IPS-18a (cell line): Measurements from ENCODE around the gene MSX2.

ENCODE experiments used
- H3K27ac ChIP-seq: one replicate; pipeline ENCODE4 v1.5.1; 2013; ENCODE audit warnings: low read length
- H3K27me3 ChIP-seq: one replicate; pipeline ENCODE4 v1.6.1; 2013; ENCODE audit warnings: mild to moderate bottlenecking, low read length; ENCODE audit not compliant: control insufficient read depth, insufficient read depth
- H3K36me3 ChIP-seq: one replicate; pipeline ENCODE4 v1.6.1; 2013; ENCODE audit warnings: low read depth, low read length; ENCODE audit not compliant: control insufficient read depth
- H3K4me1 ChIP-seq: one replicate; pipeline ENCODE4 v1.6.1; 2013; ENCODE audit warnings: low read depth, low read length; ENCODE audit not compliant: control insufficient read depth
- H3K4me3 ChIP-seq: one replicate; pipeline ENCODE4 v1.5.1; 2013; ENCODE audit warnings: low read length
- H3K9ac ChIP-seq: one replicate; pipeline ENCODE4 v1.6.1; 2013; ENCODE audit warnings: mild to moderate bottlenecking, low read length, moderate library complexity
- H3K9me3 ChIP-seq: one replicate; pipeline ENCODE4 v1.6.1; 2013; ENCODE audit warnings: low read depth, low read length; ENCODE audit not compliant: control insufficient read depth

Gene MSX2

GRCh38 chr5:174693697-174694385 is 30.5 kb upstream of the MSX2 start:
- peaks cover 77% of the 10 kb centered on the region for H3K27me3 ChIP-seq
- H3K4me1 ChIP-seq, result peaks cover 27% of the 10 kb centered on the region
- peak overlapping the region; percentile 53 for H3K4me3 ChIP-seq
- no peak overlapping the region for H3K9ac ChIP-seq
- no peaks in the 10 kb centered on the region for H3K9me3 ChIP-seq
- no peak overlapping the region for H3K27ac ChIP-seq
- H3K36me3 ChIP-seq, result no peaks in the 10 kb centered on the region

GRCh38 chr5:174694611-174695010 is 29.8 kb upstream of the MSX2 start:
- Histone ChIP-seq H3K27me3 (peaks cover 70% of the 10 kb centered on the region), H3K9ac (no peak overlapping the region)

GRCh38 chr5:174698156-174698555 is 26.2 kb upstream of the MSX2 start:
- H3K27me3 ChIP-seq, result peaks cover 38% of the 10 kb centered on the region
- H3K9me3 ChIP-seq, result no peaks in the 10 kb centered on the region
- no peak overlapping the region for H3K9ac ChIP-seq
- H3K4me1 ChIP-seq, result peaks cover 16% of the 10 kb centered on the region
- no peak overlapping the region for H3K27ac ChIP-seq
- H3K4me3 ChIP-seq, result no peak overlapping the region
- H3K36me3 ChIP-seq, result no peaks in the 10 kb centered on the region

More at GRCh38 chr5:174694611-174695010, 29.8 kb upstream of the MSX2 start:
- Histone ChIP-seq H3K4me1 (peaks cover 27% of the 10 kb centered on the region), H3K4me3 (no peak overlapping the region), H3K27ac (no peak overlapping the region), H3K9me3 (no peaks in the 10 kb centered on the region), H3K36me3 (no peaks in the 10 kb centered on the region)

- Histone ChIP-seq H3K27me3 (peaks cover 30% of the 10 kb centered on the region), H3K4me3 (no peak overlapping the region), H3K9me3 (no peaks in the 10 kb centered on the region), H3K27ac (no peak overlapping the region), H3K36me3 (no peaks in the 10 kb centered on the region), H3K9ac (no peak overlapping the region), H3K4me1 (peaks cover 7% of the 10 kb centered on the region)
These were observed 25.3 kb upstream of the MSX2 start for GRCh38 chr5:174699131-174699530.

GRCh38 chr5:174706997-174707572 is 17.3 kb upstream of the MSX2 start:
- no peaks in the 10 kb centered on the region for H3K36me3 ChIP-seq
- no peaks in the 10 kb centered on the region for H3K4me1 ChIP-seq
- no peaks in the 10 kb centered on the region for H3K9me3 ChIP-seq
- H3K27me3 ChIP-seq, result no peaks in the 10 kb centered on the region
- H3K27ac ChIP-seq, result no peak overlapping the region
- H3K9ac ChIP-seq, result no peak overlapping the region
- no peak overlapping the region for H3K4me3 ChIP-seq

- no peaks in the 10 kb centered on the region for H3K4me1 ChIP-seq
- H3K27me3 ChIP-seq, result no peaks in the 10 kb centered on the region
- no peak overlapping the region for H3K4me3 ChIP-seq
- H3K9ac ChIP-seq, result no peak overlapping the region
- H3K9me3 ChIP-seq, result no peaks in the 10 kb centered on the region
- no peaks in the 10 kb centered on the region for H3K36me3 ChIP-seq
- H3K27ac ChIP-seq, result no peak overlapping the region
These were observed 16.7 kb upstream of the MSX2 start for GRCh38 chr5:174707671-174708070.

- no peak overlapping the region for H3K27ac ChIP-seq
- no peak overlapping the region for H3K9ac ChIP-seq
- no peaks in the 10 kb centered on the region for H3K36me3 ChIP-seq
- H3K4me3 ChIP-seq, result no peak overlapping the region
- H3K27me3 ChIP-seq, result no peaks in the 10 kb centered on the region
- H3K9me3 ChIP-seq, result no peaks in the 10 kb centered on the region
- no peaks in the 10 kb centered on the region for H3K4me1 ChIP-seq
These were observed 15.7 kb upstream of the MSX2 start for GRCh38 chr5:174708476-174709207.

- Histone ChIP-seq H3K27me3 (peaks cover 40% of the 10 kb centered on the region), H3K4me1 (peaks cover 4% of the 10 kb centered on the region), H3K4me3 (no peak overlapping the region), H3K9ac (no peak overlapping the region), H3K27ac (no peak overlapping the region), H3K36me3 (no peaks in the 10 kb centered on the region), H3K9me3 (no peaks in the 10 kb centered on the region)
These were observed 9.6 kb upstream of the MSX2 start for GRCh38 chr5:174714751-174715150.

GRCh38 chr5:174715804-174716203 is 8.6 kb upstream of the MSX2 start:
- H3K27me3 ChIP-seq, result peaks cover 51% of the 10 kb centered on the region
- H3K36me3 ChIP-seq, result no peaks in the 10 kb centered on the region
- H3K9me3 ChIP-seq, result no peaks in the 10 kb centered on the region
- no peak overlapping the region for H3K4me3 ChIP-seq
- H3K27ac ChIP-seq, result no peak overlapping the region
- H3K9ac ChIP-seq, result no peak overlapping the region
- peaks cover 13% of the 10 kb centered on the region for H3K4me1 ChIP-seq

- H3K4me3 ChIP-seq, result no peak overlapping the region
- H3K27me3 ChIP-seq, result peaks cover 72% of the 10 kb centered on the region
- H3K36me3 ChIP-seq, result no peaks in the 10 kb centered on the region
- no peak overlapping the region for H3K27ac ChIP-seq
- H3K9ac ChIP-seq, result no peak overlapping the region
- H3K4me1 ChIP-seq, result peaks cover 18% of the 10 kb centered on the region
- H3K9me3 ChIP-seq, result no peaks in the 10 kb centered on the region
These were observed 6.4 kb upstream of the MSX2 start for GRCh38 chr5:174717826-174718455.

- Histone ChIP-seq H3K27me3 (peaks cover 83% of the 10 kb centered on the region), H3K9me3 (no peaks in the 10 kb centered on the region), H3K4me1 (peaks cover 26% of the 10 kb centered on the region), H3K36me3 (no peaks in the 10 kb centered on the region), H3K9ac (no peak overlapping the region), H3K27ac (no peak overlapping the region), H3K4me3 (no peak overlapping the region)
These were observed 5.3 kb upstream of the MSX2 start for GRCh38 chr5:174718880-174719610.
